HG03558 (cell line): ENCODE results near the gene NKTR.

Experiments
- ATAC-seq: cut with Tn5 transposase; IDR thresholded peaks from one replicate; pipeline ENCODE4 v1.9.1; 2021; ENCODE audit warnings: moderate number of reproducible peaks; ENCODE audit not compliant: unreplicated experiment; ENCODE audit errors: extremely low read depth

The NKTR gene

DNA sequence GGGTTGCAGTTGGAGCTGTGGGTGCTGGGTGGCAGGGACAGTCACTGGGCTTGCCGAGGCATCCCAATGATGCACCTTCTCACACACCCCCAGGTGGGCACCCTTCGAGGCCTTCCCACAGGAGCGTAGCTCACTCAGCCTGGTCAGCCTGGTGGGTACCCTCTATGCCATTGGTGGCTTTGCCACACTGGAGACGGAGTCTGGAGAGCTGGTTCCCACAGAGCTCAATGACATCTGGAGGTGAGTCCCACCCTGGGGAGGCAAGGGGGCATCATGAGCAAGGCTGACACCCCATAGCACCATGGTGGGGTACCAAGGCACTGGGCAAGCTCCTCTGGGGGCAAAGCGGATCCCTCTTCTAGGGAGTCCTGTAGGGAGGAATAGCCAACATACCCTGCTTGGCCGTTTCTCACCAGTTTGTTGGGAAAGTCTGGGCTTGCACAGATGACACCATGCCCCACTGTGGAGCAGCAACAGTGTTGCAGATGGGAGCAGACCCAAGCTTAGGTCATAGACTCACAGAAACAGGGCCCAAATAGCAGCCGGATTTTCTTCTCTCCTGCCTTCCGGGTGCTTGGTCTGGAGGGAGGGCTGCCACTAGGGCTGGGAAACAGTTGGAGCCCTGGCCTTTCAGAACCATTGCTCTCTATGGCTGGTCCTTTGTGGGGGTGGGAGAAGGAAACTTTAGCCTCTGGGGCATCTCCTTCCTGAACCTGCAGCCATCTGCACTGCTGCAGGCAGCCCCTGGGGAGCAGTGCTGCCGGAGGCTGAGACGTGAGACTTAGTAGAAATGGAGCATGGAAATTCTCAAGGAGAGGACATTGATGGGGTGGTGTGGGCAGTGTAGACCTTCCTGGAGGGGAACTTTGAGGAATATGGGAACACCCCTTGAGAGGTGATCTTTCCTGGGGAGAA lies 90.5 kb downstream of the NKTR start:
- no peak for ATAC-seq

DNA sequence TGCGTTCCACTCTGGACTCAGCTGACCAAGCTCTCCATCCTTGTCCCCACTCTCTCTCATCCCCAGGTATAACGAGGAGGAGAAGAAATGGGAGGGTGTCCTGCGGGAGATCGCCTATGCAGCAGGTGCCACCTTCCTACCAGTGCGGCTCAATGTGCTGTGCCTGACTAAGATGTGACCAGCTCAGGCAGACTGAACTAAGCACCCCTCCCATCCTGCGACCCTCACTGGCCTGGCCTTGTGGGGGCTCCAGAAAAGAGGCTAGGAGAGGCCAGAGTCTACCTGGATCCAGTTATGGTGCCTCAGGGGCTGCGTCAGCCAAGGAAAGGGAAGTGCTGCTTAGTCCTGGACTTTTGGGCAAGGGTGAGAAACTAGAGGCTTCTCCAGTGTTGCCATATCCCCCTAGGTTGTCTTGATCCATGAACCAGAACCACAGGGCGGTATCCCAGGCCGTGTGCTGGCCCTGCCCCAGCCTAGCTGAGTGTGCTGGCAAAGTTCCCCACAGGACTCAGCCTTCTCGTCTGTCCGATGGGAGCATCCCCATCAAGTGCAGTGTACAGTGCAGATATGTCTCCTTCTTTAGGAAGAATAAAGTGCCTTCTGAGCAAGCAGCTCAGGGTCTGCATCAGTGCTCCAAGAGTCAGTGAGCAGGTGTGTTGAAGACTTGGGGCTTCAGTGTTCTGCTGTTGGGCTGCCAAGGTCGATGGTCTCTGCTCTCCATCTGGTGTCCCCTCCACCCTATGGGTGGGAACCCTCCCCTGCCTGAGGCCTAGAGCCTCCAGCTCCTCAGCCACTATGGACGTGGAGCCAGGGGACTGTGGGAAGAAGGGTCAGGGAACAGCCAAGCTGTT lies 91.6 kb downstream of the NKTR start:
- ATAC-seq: no peak

DNA sequence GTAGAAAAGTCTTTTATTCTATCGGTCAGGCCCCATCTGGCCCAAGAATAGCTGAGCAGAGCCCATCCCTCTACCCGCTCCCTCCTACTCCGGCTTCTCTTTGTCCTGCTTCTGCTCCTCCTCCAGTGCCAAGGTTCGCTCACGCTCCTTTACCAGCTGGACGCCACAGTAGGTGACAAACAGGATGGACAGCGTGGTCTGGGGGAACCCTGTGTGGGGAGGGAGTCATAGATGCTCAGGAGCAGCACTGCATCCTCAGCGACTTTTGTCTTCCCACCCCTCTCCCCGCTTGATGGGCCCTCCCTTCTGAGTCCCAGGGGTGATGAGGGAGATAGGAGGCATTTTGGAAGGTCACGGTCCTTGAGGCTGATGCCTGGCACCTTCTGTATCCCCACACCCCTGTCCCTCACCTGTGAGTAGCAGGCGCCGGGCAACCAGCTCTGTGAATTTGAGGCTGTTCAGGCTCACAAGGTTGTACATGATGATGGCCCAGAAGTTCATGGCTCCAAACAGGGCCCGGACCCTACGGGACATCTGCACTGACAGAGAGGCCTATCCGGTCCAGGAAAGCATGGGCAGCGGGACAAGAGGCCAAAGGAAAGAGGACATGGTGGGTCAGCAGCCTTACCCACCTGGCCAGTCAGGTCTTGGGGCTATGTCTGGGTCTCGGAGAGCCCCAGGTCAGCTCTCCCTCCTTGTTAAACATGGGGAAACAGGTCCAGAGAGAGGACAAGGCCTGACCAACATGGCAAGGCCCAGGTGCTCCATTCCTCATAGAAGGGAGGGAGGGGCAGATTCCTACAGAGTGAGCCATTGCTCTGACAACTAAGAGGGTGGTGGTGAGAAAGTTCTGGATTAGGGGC lies 92.4 kb downstream of the NKTR start:
- no peak for ATAC-seq

DNA sequence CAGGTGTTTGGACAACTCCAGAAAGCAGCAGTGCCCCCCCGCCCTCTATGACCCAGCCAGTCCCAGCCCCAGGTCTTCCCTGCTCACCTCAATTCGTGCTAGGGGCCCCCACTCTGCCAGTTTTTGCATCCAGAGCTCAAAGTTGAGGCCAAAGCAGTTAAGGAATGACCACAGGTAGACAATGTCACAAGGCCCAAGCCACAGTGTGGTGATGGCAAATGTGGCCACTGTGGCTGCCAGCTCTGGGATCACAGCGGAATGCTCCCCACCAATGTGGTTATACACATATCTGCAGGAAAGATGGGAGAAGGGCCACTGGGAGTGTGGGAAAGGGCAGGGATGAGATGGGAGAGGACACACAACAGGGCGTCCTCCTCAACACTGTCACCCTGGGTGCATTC lies 93.0 kb downstream of the NKTR start:
- no peak for ATAC-seq

DNA sequence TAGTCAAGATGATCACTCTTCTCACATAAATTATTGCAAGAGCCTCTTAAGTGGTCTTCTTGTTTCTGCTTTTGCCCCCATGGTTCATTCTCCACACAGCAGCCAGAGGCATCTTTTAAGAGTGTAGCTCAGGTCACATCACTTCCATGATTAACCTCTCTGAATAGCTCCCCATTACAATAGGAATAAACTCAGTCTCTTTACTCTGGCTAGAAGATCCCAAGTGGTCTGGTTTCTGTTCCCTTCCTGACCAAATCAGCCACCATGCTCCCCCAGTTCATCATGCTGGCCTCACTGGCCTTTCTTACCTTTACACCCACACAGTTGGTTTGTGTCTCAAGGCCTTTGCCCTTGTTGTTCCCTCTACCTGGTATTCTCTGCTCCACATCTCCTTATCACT lies 93.9 kb downstream of the NKTR start:
- no peak for ATAC-seq

DNA sequence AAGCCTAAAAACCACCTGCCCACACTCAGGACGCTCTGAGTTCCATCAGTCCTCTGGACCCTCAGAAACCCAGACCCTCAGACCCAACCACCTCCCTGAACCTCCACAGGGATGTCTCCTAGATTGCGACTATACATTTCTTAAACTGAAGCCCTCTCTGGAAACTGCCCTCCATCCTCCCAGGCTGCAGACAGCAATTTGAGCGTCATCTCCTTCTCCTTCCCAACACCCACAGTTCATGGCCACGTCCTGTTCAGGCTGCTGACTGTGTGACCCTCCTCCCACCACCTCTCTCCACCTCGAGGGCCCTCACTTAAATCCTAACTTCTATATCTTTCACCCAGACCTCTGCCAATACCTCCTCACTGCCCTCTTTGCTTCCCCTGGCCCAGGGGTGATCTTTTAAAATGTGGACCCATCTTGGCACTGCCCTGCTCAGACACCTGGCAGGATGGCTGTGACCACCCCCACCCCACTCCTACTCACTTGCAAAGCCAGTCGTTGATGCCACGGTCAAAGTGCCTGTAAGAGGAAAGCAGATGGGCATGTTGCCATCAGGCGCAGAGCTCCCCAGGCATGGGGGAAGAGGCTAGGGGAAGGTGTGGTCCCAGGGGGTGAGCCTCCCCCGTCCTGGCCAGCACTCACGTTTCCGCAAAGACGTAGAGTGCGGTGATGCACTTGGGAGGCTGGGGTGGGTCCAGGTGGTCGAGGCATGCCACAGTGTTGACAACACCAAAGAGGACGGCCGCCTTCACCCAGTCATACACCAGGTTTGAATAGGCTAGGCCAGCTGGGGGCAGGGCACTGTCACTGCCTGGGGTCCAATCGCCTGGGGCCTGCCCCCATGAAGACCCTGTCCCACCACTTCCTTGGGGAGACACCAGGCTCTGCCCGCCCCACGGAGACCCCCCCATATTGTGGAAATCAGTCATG lies 96.1 kb downstream of the NKTR start:
- ATAC-seq: no peak

DNA sequence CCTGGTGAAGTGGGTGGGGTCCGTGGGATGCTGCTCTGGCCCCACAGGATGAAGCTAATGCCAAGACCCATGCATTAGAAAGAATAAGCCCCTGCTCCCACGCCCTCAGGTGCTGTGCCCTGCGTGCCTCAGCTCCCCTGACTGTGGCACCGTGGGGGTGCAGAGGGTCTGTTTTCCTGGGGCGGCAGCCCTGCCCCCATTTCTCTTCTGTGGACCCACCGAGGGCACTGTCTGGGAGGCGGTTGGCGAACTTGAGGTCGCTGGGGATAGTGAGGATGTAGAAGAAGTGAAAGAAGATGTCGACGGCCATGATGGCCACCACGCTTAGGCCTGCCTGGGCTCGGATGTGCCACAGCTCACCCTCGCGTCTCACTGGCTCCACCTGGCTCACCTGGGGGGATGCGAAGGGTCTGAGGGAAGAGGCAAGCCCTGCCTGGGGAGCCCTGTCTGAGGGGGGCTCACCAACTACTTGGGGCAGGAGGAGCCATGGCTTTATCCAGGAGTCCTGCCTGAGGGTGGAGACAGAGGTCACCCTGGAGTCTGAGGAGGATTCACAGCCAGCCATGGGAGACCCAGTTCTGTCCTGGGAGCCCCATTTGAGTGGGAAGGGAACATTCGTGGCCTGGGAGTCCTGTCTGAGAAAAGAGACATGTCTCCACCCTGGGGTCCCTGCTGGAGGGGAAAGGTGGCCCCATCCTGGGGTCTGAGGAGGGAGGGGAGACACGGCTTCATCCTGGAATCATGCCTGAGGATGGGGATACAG lies 97.0 kb downstream of the NKTR start:
- ATAC-seq: no peak
